Fibroblast of lung (primary cell): Measurements from ENCODE around the gene CCDC57. TPM values are rescaled to one million over a fixed set of nuclear protein-coding genes. Genes with fewer than 3 reads are reported as not detected.

Source experiments
- DNase-seq, 2 donors: peaks; one replicate each; pipeline versions ENCODE4 v3.0.0 to v3.0.0-alpha.2; 2010; ENCODE audit warnings: low read depth in 2 of 2
- H2AFZ ChIP-seq: 2 replicates; pipeline ENCODE4 v1.5.1; 2012; ENCODE audit warnings: low read length, control low read depth, inconsistent platforms
- H3K27ac ChIP-seq: 2 replicates; pipeline ENCODE4 v1.5.1; 2011; ENCODE audit warnings: low read length, control low read depth; ENCODE audit not compliant: insufficient read depth
- H3K27me3 ChIP-seq: 2 replicates; pipeline ENCODE4 v1.5.1; 2011; ENCODE audit warnings: mild to moderate bottlenecking, low read length; ENCODE audit not compliant: control insufficient read depth, insufficient read depth
- H3K36me3 ChIP-seq: 2 replicates; pipeline ENCODE4 v1.5.1; 2011; ENCODE audit warnings: low read length; ENCODE audit not compliant: control insufficient read depth, insufficient read depth
- H3K4me1 ChIP-seq: 2 replicates; pipeline ENCODE4 v1.5.1; 2011; ENCODE audit warnings: low read length; ENCODE audit not compliant: control insufficient read depth, insufficient read depth; ENCODE audit errors: extremely low read depth
- H3K4me2 ChIP-seq: 2 replicates; pipeline ENCODE4 v1.5.1; 2011; ENCODE audit warnings: low read length, control low read depth; ENCODE audit not compliant: insufficient read depth; ENCODE audit errors: extremely low read depth
- H3K4me3 ChIP-seq, 4 experiments: fragments of 200-600 bp in 1 of 4; sonication (generic) in 1 of 4; replicated peaks in 1 of 4; 2 replicates each; pipeline ENCODE4 v1.5.1; 2011 to 2016; ENCODE audit warnings: low read length in 4 of 4, low read depth in 3 of 4, mild to moderate bottlenecking in 3 of 4, control low read depth in 2 of 4, inconsistent platforms in 1 of 4, mixed read lengths in 1 of 4; ENCODE audit not compliant: insufficient read depth in 1 of 4; ENCODE audit errors: control extremely low read depth in 1 of 4
- H3K79me2 ChIP-seq: 2 replicates; pipeline ENCODE4 v1.5.1; 2012; ENCODE audit warnings: mild to moderate bottlenecking, low read length, inconsistent platforms; ENCODE audit not compliant: control insufficient read depth, insufficient read depth
- H3K9ac ChIP-seq: 2 replicates; pipeline ENCODE4 v1.5.1; 2011; ENCODE audit warnings: mild to moderate bottlenecking, low read length, control low read depth; ENCODE audit not compliant: insufficient read depth
- H3K9me3 ChIP-seq: 2 replicates; pipeline ENCODE4 v1.5.1; 2012; ENCODE audit warnings: low read depth, low read length; ENCODE audit not compliant: control insufficient read depth, insufficient read depth
- H4K20me1 ChIP-seq: 2 replicates; pipeline ENCODE4 v1.5.1; 2011; ENCODE audit warnings: low read length; ENCODE audit not compliant: control insufficient read depth, insufficient read depth; ENCODE audit errors: extremely low read depth
- CTCF ChIP-seq, 2 donors: IDR thresholded peaks in 1 of 2; conservative IDR thresholded peaks in 1 of 2; 1 replicate in 1 of 2; 2 replicates in 1 of 2; pipeline ENCODE4 v1.5.1; 2011 to 2012; ENCODE audit warnings: low read length in 2 of 2, control low read depth in 1 of 2, inconsistent platforms in 1 of 2, low read depth in 1 of 2, mild to moderate bottlenecking in 1 of 2
- EZH2 ChIP-seq: IDR thresholded peaks from 2 replicates; pipeline ENCODE4 v1.5.1; 2012; ENCODE audit warnings: low read length, control low read depth, mild to moderate bottlenecking; ENCODE audit errors: missing control alignments
- polyA plus RNA-seq, 2 donors: library from polyadenylated mRNA; depleted of rRNA in 1 of 2; stranded (reverse) in 1 of 2; unstranded in 1 of 2; fragments of >200 nt; gene quantifications; 2 replicates each; pipeline ENCODE4 v1.2.1, GENCODE V29; 2011 to 2012; ENCODE audit warnings: missing spikeins in 1 of 2
- total RNA-seq: library from RNA; depleted of rRNA; stranded (reverse); fragments of >200 nt; gene quantifications from 2 replicates; pipeline ENCODE4 v1.2.1, GENCODE V29; 2014

CCDC57 gene
- total and polyA plus RNA-seq, 2 donors (not counting 1 experiment from before 2014, with no cell fraction given) = 7.1 to 10.1 TPM

GRCh38 chr17:82056729-82057621 lies 155.7 kb downstream of the CCDC57 start:
- H4K20me1 ChIP-seq = no peaks in the 10 kb centered on the region
- no peak overlapping the region for H2AFZ ChIP-seq
- H3K79me2 ChIP-seq = peaks cover 19% of the 10 kb centered on the region
- no peak overlapping the region for H3K9ac ChIP-seq
- H3K4me3 ChIP-seq = no peak overlapping the region
- H3K4me1 ChIP-seq = peaks cover 3% of the 10 kb centered on the region
- peaks cover 58% of the 10 kb centered on the region for H3K36me3 ChIP-seq
- no peak overlapping the region for H3K4me2 ChIP-seq
- H3K27me3 ChIP-seq = no peaks in the 10 kb centered on the region
- no peak for DNase-seq
- no peak overlapping the region for H3K27ac ChIP-seq
- no peak for TF ChIP-seq CTCF (conservative IDR thresholded peaks at IDR 0.05 in 1 of 2, IDR thresholded peaks at IDR 0.05 in 1 of 2; ENCODE audit: low read depth in 1 of 2, low read length in 2 of 2)
- TF ChIP-seq EZH2 = no peak
- no peaks in the 10 kb centered on the region for H3K9me3 ChIP-seq

- peaks cover 3% of the 10 kb centered on the region for H3K4me1 ChIP-seq
- TF ChIP-seq EZH2 (no peak), CTCF (conservative IDR thresholded peaks at IDR 0.05 in 1 of 2, IDR thresholded peaks at IDR 0.05 in 1 of 2; ENCODE audit: low read depth in 1 of 2, low read length in 2 of 2) (no peak)
- no peaks in the 10 kb centered on the region for H3K9me3 ChIP-seq
- H3K27me3 ChIP-seq = no peaks in the 10 kb centered on the region
- H3K79me2 ChIP-seq = peaks cover 19% of the 10 kb centered on the region
- H3K9ac ChIP-seq = no peak overlapping the region
- no peak overlapping the region for H2AFZ ChIP-seq
- H4K20me1 ChIP-seq = no peaks in the 10 kb centered on the region
- no peak overlapping the region for H3K27ac ChIP-seq
- no peak overlapping the region for H3K4me2 ChIP-seq
- H3K4me3 ChIP-seq = no peak overlapping the region
- peaks cover 54% of the 10 kb centered on the region for H3K36me3 ChIP-seq
- DNase-seq = no peak
Measured at GRCh38 chr17:82055965-82056728, 156.5 kb downstream of the CCDC57 start.
